ENCODE data around the gene HBB. TPM values are rescaled to one million over a fixed set of nuclear protein-coding genes. Genes with fewer than 3 reads are reported as not detected.

The HBB gene
- total RNA-seq, 4 donors from 2014 or later = 1.1 to 2.0 TPM; not detected in 2

DNA sequence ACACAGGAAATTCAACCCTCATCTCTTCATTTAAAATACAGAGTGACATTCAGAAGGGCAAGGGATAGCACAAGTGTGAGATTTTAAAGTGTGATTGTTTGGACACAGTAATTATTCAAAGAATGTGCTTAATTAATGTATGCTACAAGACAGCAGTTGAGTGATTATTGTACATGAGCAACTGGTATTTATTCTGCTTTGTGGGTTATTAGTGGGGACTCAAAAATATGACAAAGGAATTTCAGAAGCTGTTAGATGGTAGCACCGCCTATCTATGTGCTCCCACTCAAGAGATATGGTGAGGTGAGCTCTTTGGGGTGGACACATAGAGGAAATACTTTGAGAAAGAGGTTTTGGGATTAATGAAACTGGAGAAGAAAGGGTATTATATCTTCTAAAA lies 13.2 kb upstream of the HBB start:
- H3K9me3 ChIP-seq = no peaks in the 10 kb centered on the region

GRCh38 chr11:5239046-5239445 lies 12.2 kb upstream of the HBB start:
- no peak for DNase-seq
- Histone ChIP-seq H3K27me3 (no peaks in the 10 kb centered on the region), H3K4me1 (no peaks in the 10 kb centered on the region), H3K4me3 (no peak overlapping the region), H3K36me3 (no peaks in the 10 kb centered on the region), H3K9me3 (no peaks in the 10 kb centered on the region), H3K27ac (no peak overlapping the region)
- TF ChIP-seq POLR2A (IDR thresholded peaks at IDR 0.05) (no peak), CTCF (IDR thresholded peaks at IDR 0.05) (no peak), POLR2AphosphoS5 (IDR thresholded peaks at IDR 0.05) (no peak), EP300 (IDR thresholded peaks at IDR 0.05; ENCODE audit: low read depth) (no peak)
- in situ Hi-C loops (cut with MboI; ENCODE audit: low pct_ligation_motif_present in 1 of 4, low pct_unique_long_range_greater_than_20kb in 1 of 4, low sequenced_read_pairs in 3 of 4) (no loop called here), intact Hi-C loops (cut with DNase I; ENCODE audit: low total_unique reads) (no loop called here)

More for the DNA sequence above, 13.2 kb upstream of the HBB start:
- 74% methylated on average over 1 of the region's 1 CpG; no CpG with 5 or more reads in 1 of the 2 donors for WGBS, 2 donors (ENCODE audit: low coverage in 1 of 2)
- H3K4me3 ChIP-seq = no peak overlapping the region
- intact Hi-C loops (cut with DNase I; ENCODE audit: low total_unique reads) = no loop called here
- no peak for DNase-seq
- H3K27me3 ChIP-seq = no peaks in the 10 kb centered on the region
- in situ Hi-C loops (cut with MboI; ENCODE audit: low pct_ligation_motif_present in 1 of 4, low pct_unique_long_range_greater_than_20kb in 1 of 4, low sequenced_read_pairs in 3 of 4) = no loop called here
- no peaks in the 10 kb centered on the region for H3K36me3 ChIP-seq
- H3K27ac ChIP-seq = no peak overlapping the region
- H3K4me1 ChIP-seq = no peaks in the 10 kb centered on the region
- TF ChIP-seq POLR2AphosphoS5 (IDR thresholded peaks at IDR 0.05) = no peak

GRCh38 chr11:5238486-5238885 lies 11.6 kb upstream of the HBB start:
- no peak for TF ChIP-seq POLR2AphosphoS5 (IDR thresholded peaks at IDR 0.05)
- TF ChIP-seq CTCF (IDR thresholded peaks at IDR 0.05) = no peak
- no peak for TF ChIP-seq POLR2A (IDR thresholded peaks at IDR 0.05)
- TF ChIP-seq EP300 (IDR thresholded peaks at IDR 0.05; ENCODE audit: low read depth) = no peak
- 15 to 27% methylated on average over 2 of the region's 2 CpGs for WGBS, 2 donors (ENCODE audit: low coverage in 1 of 2)
- H3K4me1 ChIP-seq = no peaks in the 10 kb centered on the region
- in situ Hi-C loops (cut with MboI; ENCODE audit: low pct_ligation_motif_present in 1 of 4, low pct_unique_long_range_greater_than_20kb in 1 of 4, low sequenced_read_pairs in 3 of 4) (no loop called here), intact Hi-C loops (cut with DNase I; ENCODE audit: low total_unique reads) (no loop called here)
- H3K9me3 ChIP-seq = no peaks in the 10 kb centered on the region
- H3K4me3 ChIP-seq = no peak overlapping the region
- H3K36me3 ChIP-seq = no peaks in the 10 kb centered on the region
- no peak overlapping the region for H3K27ac ChIP-seq
- no peaks in the 10 kb centered on the region for H3K27me3 ChIP-seq
- no peak for DNase-seq

GRCh38 chr11:5237420-5237819 lies 10.5 kb upstream of the HBB start:
- DNase-seq = no peak
- in situ Hi-C loops (cut with MboI; ENCODE audit: low pct_ligation_motif_present in 1 of 4, low pct_unique_long_range_greater_than_20kb in 1 of 4, low sequenced_read_pairs in 3 of 4) (no loop called here), intact Hi-C loops (cut with DNase I; ENCODE audit: low total_unique reads) (no loop called here)
- H3K4me3 ChIP-seq = no peak overlapping the region
- WGBS, 2 donors (ENCODE audit: low coverage in 1 of 2) = 92 to 96% methylated on average over 2 of the region's 2 CpGs
- H3K36me3 ChIP-seq = no peaks in the 10 kb centered on the region
- H3K9me3 ChIP-seq = no peaks in the 10 kb centered on the region
- H3K4me1 ChIP-seq = no peaks in the 10 kb centered on the region
- TF ChIP-seq CTCF (IDR thresholded peaks at IDR 0.05) (no peak), POLR2A (IDR thresholded peaks at IDR 0.05) (no peak), EP300 (IDR thresholded peaks at IDR 0.05; ENCODE audit: low read depth) (no peak), POLR2AphosphoS5 (IDR thresholded peaks at IDR 0.05) (no peak)
- no peak overlapping the region for H3K27ac ChIP-seq
- no peaks in the 10 kb centered on the region for H3K27me3 ChIP-seq

DNA sequence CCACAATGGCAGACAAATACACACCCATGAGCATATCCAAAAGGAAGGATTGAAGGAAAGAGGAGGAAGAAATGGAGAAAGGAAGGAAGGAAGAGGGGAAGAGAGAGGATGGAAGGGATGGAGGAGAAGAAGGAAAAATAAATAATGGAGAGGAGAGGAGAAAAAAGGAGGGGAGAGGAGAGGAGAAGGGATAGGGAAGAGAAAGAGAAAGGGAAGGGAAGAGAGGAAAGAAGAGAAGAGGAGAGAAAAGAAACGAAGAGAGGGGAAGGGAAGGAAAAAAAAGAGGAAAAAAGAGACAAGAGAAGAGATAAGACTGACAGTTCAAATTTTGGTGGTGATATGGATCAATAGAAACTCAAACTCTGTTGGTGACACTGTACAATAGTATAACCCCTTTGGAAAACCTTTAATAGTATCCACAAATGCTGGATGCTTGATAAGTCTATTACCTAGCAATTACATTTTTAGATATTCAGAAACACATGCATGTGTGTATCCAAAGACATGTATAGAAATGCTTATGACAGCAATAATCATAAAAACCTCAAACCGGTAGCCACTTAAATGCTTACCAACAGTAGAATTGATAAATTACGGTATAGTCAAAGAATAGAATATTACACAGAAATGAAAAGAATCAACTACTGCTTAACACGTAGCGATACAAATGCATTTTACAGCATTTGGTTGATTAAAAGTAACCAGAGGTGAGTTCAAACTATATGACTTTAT lies 8.7 kb upstream of the HBB start:
- no peaks in the 10 kb centered on the region for H3K4me1 ChIP-seq
- TF ChIP-seq CTCF (IDR thresholded peaks at IDR 0.05) (no peak), EP300 (IDR thresholded peaks at IDR 0.05; ENCODE audit: low read depth) (no peak), POLR2A (IDR thresholded peaks at IDR 0.05) (no peak), POLR2AphosphoS5 (IDR thresholded peaks at IDR 0.05) (no peak)
- DNase-seq = no peak
- intact Hi-C loops (cut with DNase I; ENCODE audit: low total_unique reads) = no loop called here
- no peaks in the 10 kb centered on the region for H3K27me3 ChIP-seq
- no peaks in the 10 kb centered on the region for H3K9me3 ChIP-seq
- H3K4me3 ChIP-seq = no peak overlapping the region
- no peak overlapping the region for H3K27ac ChIP-seq
- 77 to 86% methylated on average over 5 of the region's 5 CpGs for WGBS, 2 donors (ENCODE audit: low coverage in 1 of 2)
- in situ Hi-C loops (cut with MboI; ENCODE audit: low pct_ligation_motif_present in 1 of 4, low pct_unique_long_range_greater_than_20kb in 1 of 4, low sequenced_read_pairs in 3 of 4) = no loop called here
- H3K36me3 ChIP-seq = no peaks in the 10 kb centered on the region

All from transverse colon (tissue), 4 donors.